OCI-LY7 (cell line): Measurements from ENCODE around the gene PEPD. TPM values are rescaled to one million over a fixed set of nuclear protein-coding genes. Genes with fewer than 3 reads are reported as not detected.

ENCODE experiments used
- BruUV-seq: library from RNA; stranded (reverse); fragments of 400-500 nt; replicated peaks from 2 replicates; lab custom pipeline; 2021; lab: Mats Ljungman, UMichigan
- CTCF ChIA-PET: fragments of 300-600 bp; sonication (Branson Sonifier 250); formaldehyde crosslinking; loops from one replicate; lab custom pipeline; 2022; ENCODE audit warnings: antibody characterized with exemption; ENCODE audit not compliant: unreplicated experiment; lab: Charles Lee
- POLR2A ChIA-PET: fragments of 300-600 bp; sonication (Branson Sonifier 250); formaldehyde crosslinking; loops from one replicate; lab custom pipeline; 2022; ENCODE audit warnings: antibody characterized with exemption; lab: Charles Lee
- DNase-seq: peaks from one replicate; pipeline ENCODE4 v3.0.0-alpha.2; 2015; ENCODE audit warnings: low spot score
- H2AFZ ChIP-seq: fragments of 200-600 bp; sonication (generic), shearing (Covaris generic); 2 replicates; pipeline ENCODE4 v1.6.1; 2014; ENCODE audit warnings: mild to moderate bottlenecking, antibody characterized with exemption, low read length, moderate library complexity
- H3K27ac ChIP-seq: fragments of 200-600 bp; sonication (generic); 2 replicates; pipeline ENCODE4 v1.5.1; 2014; ENCODE audit warnings: mixed run types, low read depth, mild to moderate bottlenecking, moderate library complexity, low read length, inconsistent platforms; ENCODE audit not compliant: poor library complexity, severe bottlenecking
- H3K36me3 ChIP-seq: fragments of 200-600 bp; sonication (generic); 2 replicates; pipeline ENCODE4 v1.6.1; 2014; ENCODE audit warnings: mild to moderate bottlenecking, antibody characterized with exemption, low read length, moderate library complexity, mixed read lengths; ENCODE audit not compliant: insufficient read depth
- H3K4me1 ChIP-seq: fragments of 200-600 bp; sonication (generic); 2 replicates; pipeline ENCODE4 v1.5.1; 2014; ENCODE audit warnings: mild to moderate bottlenecking, low read length; ENCODE audit not compliant: insufficient read depth, poor library complexity, severe bottlenecking
- H3K4me2 ChIP-seq: fragments of 200-600 bp; sonication (generic); 2 replicates; pipeline ENCODE4 v1.6.1; 2014; ENCODE audit warnings: mild to moderate bottlenecking, low read length
- H3K4me3 ChIP-seq: fragments of 200-600 bp; sonication (generic); 2 replicates; pipeline ENCODE4 v1.5.1; 2014; ENCODE audit warnings: mild to moderate bottlenecking, low read depth, low read length; ENCODE audit not compliant: poor library complexity, severe bottlenecking
- H3K79me2 ChIP-seq: fragments of 200-600 bp; sonication (generic); 2 replicates; pipeline ENCODE4 v1.6.1; 2016; ENCODE audit warnings: low read depth, mild to moderate bottlenecking, low read length, moderate library complexity, mixed read lengths; ENCODE audit not compliant: insufficient read depth
- H3K9me2 ChIP-seq: fragments of 200-600 bp; sonication (generic); 2 replicates; pipeline ENCODE4 v1.6.1; 2016; ENCODE audit warnings: mild to moderate bottlenecking, low read length, mixed read lengths; ENCODE audit not compliant: insufficient read depth
- H3K9me3 ChIP-seq: fragments of 200-600 bp; sonication (generic); 2 replicates; pipeline ENCODE4 v1.6.1; 2014; ENCODE audit warnings: mild to moderate bottlenecking, mixed run types, low read length, mixed read lengths
- H4K20me1 ChIP-seq: fragments of 200-600 bp; sonication (generic); 2 replicates; pipeline ENCODE4 v1.6.1; 2014; ENCODE audit warnings: mild to moderate bottlenecking, antibody characterized with exemption, low read length, moderate library complexity, mixed read lengths; ENCODE audit not compliant: insufficient read depth
- CTCF ChIP-seq: fragments of 200-600 bp; sonication (generic); conservative IDR thresholded peaks from 2 replicates; pipeline ENCODE4 v1.5.1; 2014; ENCODE audit warnings: mild to moderate bottlenecking, antibody characterized with exemption, low read length, moderate library complexity, mixed read lengths
- EZH2phosphoT487 ChIP-seq: fragments of 200-600 bp; sonication (generic); IDR thresholded peaks from 2 replicates; pipeline ENCODE4 v1.6.1; 2018; ENCODE audit warnings: low read depth, borderline replicate concordance, mild to moderate bottlenecking, mixed run types, antibody characterized with exemption, low read length, moderate library complexity, mixed read lengths
- intact Hi-C: fragments of 100-400 bp; cut with micrococcal nuclease; formaldehyde crosslinking; loops from one replicate; pipeline ENCODE4 v1.10.0; 2022; ENCODE audit not compliant: unreplicated experiment
- total RNA-seq, 2 experiments: library from RNA; depleted of rRNA in 1 of 2; stranded (reverse); fragments of >200 nt in 1 of 2; shearing (Covaris generic) in 1 of 2; gene quantifications; 2 replicates each; pipeline ENCODE4 v1.2.3, GENCODE V29; 2014 to 2022

PEPD gene
- total RNA-seq, 2 experiments from 2014 or later, result 24.4 to 29.7 TPM

- no peaks in the 10 kb centered on the region for H3K36me3 ChIP-seq
- H3K27ac ChIP-seq, result no peak overlapping the region
- H3K9me3 ChIP-seq, result no peaks in the 10 kb centered on the region
- no peak overlapping the region for H2AFZ ChIP-seq
- DNase-seq, result no peak
- TF ChIP-seq CTCF, result no peak
- no peak for TF ChIP-seq EZH2phosphoT487
- no peak overlapping the region for H3K4me3 ChIP-seq
- no peak overlapping the region for H3K4me2 ChIP-seq
- POLR2A ChIA-PET, result no interaction called here
- H3K79me2 ChIP-seq, result no peaks in the 10 kb centered on the region
- H4K20me1 ChIP-seq, result no peaks in the 10 kb centered on the region
- H3K4me1 ChIP-seq, result no peaks in the 10 kb centered on the region
- BruUV-seq, result no TSS peak
- CTCF ChIA-PET, result no interaction called here
- no peaks in the 10 kb centered on the region for H3K9me2 ChIP-seq
- intact Hi-C loops, result no loop called here
Observed at GRCh38 chr19:33394006-33394722, 127.4 kb downstream of the PEPD start.

DNA sequence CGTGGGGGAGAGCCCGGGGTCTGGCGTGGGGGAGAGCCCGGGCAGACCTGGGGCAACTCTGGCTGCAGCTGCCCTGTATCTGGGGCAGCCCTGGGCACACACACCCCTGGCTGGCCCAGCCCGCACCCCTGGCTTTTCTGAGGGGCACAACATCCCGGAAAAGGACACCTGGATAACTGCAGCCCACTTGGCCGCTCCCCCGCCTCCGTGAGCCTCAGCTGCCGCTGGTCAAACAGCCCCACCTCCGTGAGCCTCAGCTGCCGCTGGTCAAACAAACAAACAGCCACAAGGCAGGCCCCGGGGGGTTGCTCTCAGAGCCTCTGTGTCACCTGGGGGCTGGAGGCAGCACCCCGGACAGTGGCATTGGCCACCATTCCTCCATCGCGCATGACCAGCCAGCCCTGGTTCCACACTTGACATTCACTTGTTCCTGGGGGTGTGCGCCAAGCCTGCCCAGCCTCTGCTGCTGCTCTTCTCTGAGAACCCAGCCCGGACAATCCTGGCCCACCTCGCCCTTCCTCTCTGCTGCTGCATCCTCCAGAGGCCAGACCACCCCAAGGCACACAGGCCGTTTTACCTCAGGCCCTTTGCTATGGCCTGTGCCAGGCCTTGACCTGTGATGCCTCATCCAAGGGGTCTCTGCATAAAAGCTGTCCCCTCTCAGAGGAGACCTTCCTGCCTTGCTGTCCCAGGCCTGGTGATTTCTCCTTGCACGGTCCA is 128.1 kb downstream of the PEPD start:
- no peaks in the 10 kb centered on the region for H3K9me2 ChIP-seq
- no peaks in the 10 kb centered on the region for H4K20me1 ChIP-seq
- DNase-seq, result no peak
- TF ChIP-seq EZH2phosphoT487, result no peak
- no peak for TF ChIP-seq CTCF
- H3K79me2 ChIP-seq, result no peaks in the 10 kb centered on the region
- ChIA-PET CTCF (no interaction called here), POLR2A (no interaction called here)
- no peak overlapping the region for H3K27ac ChIP-seq
- H3K4me3 ChIP-seq, result no peak overlapping the region
- H3K36me3 ChIP-seq, result no peaks in the 10 kb centered on the region
- no peaks in the 10 kb centered on the region for H3K4me1 ChIP-seq
- no peak overlapping the region for H2AFZ ChIP-seq
- no TSS peak for BruUV-seq
- H3K9me3 ChIP-seq, result no peaks in the 10 kb centered on the region
- intact Hi-C loops, result no loop called here
- H3K4me2 ChIP-seq, result no peak overlapping the region
